Gastrocnemius medialis (tissue), 4 donors: ENCODE data around the gene DGCR8. TPM values are rescaled to one million over a fixed set of nuclear protein-coding genes. Genes with fewer than 3 reads are reported as not detected.

Experiments used
- ATAC-seq, 2 donors: fragments of 150-250 bp; one replicate each; pipeline ENCODE4 v1.9.1; 2016
- DNase-seq, 2 donors: peaks; one replicate each; pipeline ENCODE4 v3.0.0-alpha.2; 2019
- H3K27ac ChIP-seq, 4 donors: fragments of 200-600 bp; sonication (generic); 1 replicate in 1 of 4; 2 replicates in 3 of 4; pipeline ENCODE4 v1.5.1; 2016 to 2018; ENCODE audit warnings: mild to moderate bottlenecking in 2 of 4, moderate library complexity in 1 of 4
- H3K27me3 ChIP-seq, 3 donors: fragments of 200-600 bp; sonication (generic) in 2 of 3; 1 replicate in 1 of 3; 2 replicates in 2 of 3; pipeline versions ENCODE4 v1.5.1 to v1.6.0; 2016 to 2019; ENCODE audit warnings: mild to moderate bottlenecking in 1 of 3, moderate library complexity in 1 of 3
- H3K36me3 ChIP-seq, 2 donors: fragments of 200-600 bp; sonication (generic) in 1 of 2; one replicate each; pipeline ENCODE4 v1.5.1; 2017 to 2018
- H3K4me1 ChIP-seq, 2 donors: fragments of 200-600 bp; sonication (generic) in 1 of 2; one replicate each; pipeline ENCODE4 v1.5.1; 2016 to 2017; ENCODE audit warnings: mild to moderate bottlenecking in 2 of 2
- H3K4me3 ChIP-seq, 4 donors: fragments of 200-600 bp; sonication (generic) in 3 of 4; 1 replicate in 1 of 4; 2 replicates in 3 of 4; pipeline ENCODE4 v1.5.1; 2016 to 2019; ENCODE audit warnings: mild to moderate bottlenecking in 2 of 4
- H3K9me3 ChIP-seq, 3 donors: fragments of 200-600 bp; sonication (generic) in 2 of 3; 1 replicate in 1 of 3; 2 replicates in 2 of 3; pipeline ENCODE4 v1.5.1; 2016 to 2019
- POLR2A ChIP-seq, 2 donors: fragments of 450-650 bp; IDR thresholded peaks; one replicate each; pipeline ENCODE4 v1.6.1; 2017; ENCODE audit warnings: antibody characterized with exemption in 2 of 2, mild to moderate bottlenecking in 2 of 2, moderate library complexity in 2 of 2
- in situ Hi-C, 4 donors: fragments of 200-750 bp; cut with MboI; loops; one replicate each; pipeline versions ENCODE4 v1.15.0 to v1.8.0; 2017; ENCODE audit warnings: low sequenced_read_pairs in 4 of 4
- intact Hi-C: fragments of 100-400 bp; cut with DNase I; formaldehyde crosslinking; loops from one replicate; pipeline ENCODE4 v1.15.1; 2023; ENCODE audit warnings: low total_unique reads
- total RNA-seq, 4 donors: library from RNA; depleted of rRNA; stranded (reverse); fragments of >200 nt; gene quantifications; one replicate each; pipeline versions ENCODE4 v1.1.0 to v1.2.3, GENCODE V29; 2016
- TF ChIP-seq, protein P1 (sequence below), 5 experiments: fragments of 450-650 bp in 3 of 5; fragments of 200-600 bp in 2 of 5; sonication (generic) in 2 of 5; IDR thresholded peaks in 4 of 5; conservative IDR thresholded peaks in 1 of 5; 1 replicate in 4 of 5; 2 replicates in 1 of 5; pipeline ENCODE4 v1.5.1; 2016 to 2019; ENCODE audit warnings: antibody characterized with exemption in 5 of 5, mild to moderate bottlenecking in 3 of 5, moderate library complexity in 3 of 5

Gene DGCR8
- total RNA-seq, 4 donors from 2014 or later, result 5.2 to 16.5 (median 11.2) TPM

DNA sequence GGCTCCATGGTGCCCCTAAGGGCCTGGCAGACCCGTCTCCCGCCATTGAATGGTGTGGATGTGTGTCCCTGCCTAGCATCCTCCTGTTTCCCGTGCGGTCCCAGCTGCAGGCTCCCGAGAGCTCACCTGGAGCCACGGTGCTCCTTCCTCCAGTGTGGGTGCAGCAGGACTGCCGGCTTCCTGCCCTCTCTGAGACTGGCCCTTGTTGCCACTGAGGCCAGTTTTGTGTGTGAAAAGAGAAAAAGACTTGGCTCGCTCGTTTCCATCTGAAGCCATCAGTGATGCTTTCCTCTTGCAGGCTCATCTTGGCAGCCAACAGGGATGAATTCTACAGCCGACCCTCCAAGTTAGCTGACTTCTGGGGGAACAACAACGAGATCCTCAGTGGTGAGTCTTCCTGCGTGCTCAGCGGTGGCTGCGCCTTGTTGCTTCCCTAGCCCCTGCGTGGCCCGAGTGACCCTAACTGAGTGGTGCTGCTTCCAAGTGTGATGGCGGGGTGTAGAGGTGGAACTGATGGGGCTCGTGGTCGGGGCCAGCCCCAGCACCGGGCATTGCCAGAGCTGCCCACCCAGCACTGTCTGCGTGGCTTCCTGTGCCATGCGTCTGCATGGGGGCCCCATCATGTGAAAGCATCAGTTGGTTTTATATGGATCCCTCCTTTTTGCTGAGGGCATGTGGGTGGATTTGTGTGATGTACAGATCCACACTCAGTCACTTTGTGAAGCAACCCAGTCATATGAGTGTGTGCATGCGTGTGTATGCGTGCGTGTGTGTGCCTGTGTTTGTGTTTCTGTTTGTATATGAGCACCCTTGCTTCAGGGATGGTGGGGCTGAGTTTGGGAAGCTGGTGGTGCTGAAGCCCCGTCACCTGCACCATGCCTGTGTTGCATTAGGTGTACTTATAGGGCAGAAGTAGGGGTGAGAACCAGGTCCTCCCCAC is 36.7 kb upstream of the DGCR8 start:
- Histone ChIP-seq H3K27ac (no peak overlapping the region), H3K4me3 (no peak overlapping the region), H3K36me3 (peaks cover 0 to 45% of the 10 kb centered on the region in 2 donors), H3K4me1 (no peaks in the 10 kb centered on the region), H3K9me3 (no peaks in the 10 kb centered on the region), H3K27me3 (no peaks in the 10 kb centered on the region)
- intact Hi-C loops, result no loop called here
- DNase-seq, result no peak
- in situ Hi-C loops, result no loop called here
- TF ChIP-seq, protein P1, sequence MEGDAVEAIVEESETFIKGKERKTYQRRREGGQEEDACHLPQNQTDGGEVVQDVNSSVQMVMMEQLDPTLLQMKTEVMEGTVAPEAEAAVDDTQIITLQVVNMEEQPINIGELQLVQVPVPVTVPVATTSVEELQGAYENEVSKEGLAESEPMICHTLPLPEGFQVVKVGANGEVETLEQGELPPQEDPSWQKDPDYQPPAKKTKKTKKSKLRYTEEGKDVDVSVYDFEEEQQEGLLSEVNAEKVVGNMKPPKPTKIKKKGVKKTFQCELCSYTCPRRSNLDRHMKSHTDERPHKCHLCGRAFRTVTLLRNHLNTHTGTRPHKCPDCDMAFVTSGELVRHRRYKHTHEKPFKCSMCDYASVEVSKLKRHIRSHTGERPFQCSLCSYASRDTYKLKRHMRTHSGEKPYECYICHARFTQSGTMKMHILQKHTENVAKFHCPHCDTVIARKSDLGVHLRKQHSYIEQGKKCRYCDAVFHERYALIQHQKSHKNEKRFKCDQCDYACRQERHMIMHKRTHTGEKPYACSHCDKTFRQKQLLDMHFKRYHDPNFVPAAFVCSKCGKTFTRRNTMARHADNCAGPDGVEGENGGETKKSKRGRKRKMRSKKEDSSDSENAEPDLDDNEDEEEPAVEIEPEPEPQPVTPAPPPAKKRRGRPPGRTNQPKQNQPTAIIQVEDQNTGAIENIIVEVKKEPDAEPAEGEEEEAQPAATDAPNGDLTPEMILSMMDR (IDR thresholded peaks at IDR 0.05 in 4 of 5, conservative IDR thresholded peaks at IDR 0.05 in 1 of 5), result no peak
- TF ChIP-seq POLR2A (IDR thresholded peaks at IDR 0.05), result no peak
- ATAC-seq, result no peak

DNA sequence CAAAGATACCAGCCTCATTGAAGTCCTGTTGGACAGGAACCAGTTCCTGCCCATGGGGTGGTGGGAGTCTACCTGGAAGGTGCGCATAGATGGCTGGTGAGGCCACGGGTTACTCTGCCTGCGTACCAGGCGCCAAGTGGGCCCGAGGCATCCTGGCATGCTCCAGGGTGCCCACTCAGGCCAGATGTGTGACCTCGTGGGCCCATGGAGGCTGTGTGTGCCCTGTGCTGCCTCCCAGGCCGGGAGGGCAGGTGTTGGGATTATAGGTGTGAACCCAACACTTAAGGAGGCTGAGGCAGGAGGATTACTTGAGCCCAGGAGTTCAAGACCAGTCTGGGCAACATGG is 36.1 kb upstream of the DGCR8 start:
- Histone ChIP-seq H3K4me1 (no peaks in the 10 kb centered on the region), H3K4me3 (no peak overlapping the region), H3K36me3 (peaks cover 0 to 39% of the 10 kb centered on the region in 2 donors), H3K27me3 (no peaks in the 10 kb centered on the region), H3K9me3 (no peaks in the 10 kb centered on the region), H3K27ac (no peak overlapping the region)
- in situ Hi-C loops, result no loop called here
- intact Hi-C loops, result no loop called here
- ATAC-seq (no peak), DNase-seq (no peak)
- TF ChIP-seq, protein P1 (IDR thresholded peaks at IDR 0.05 in 4 of 5, conservative IDR thresholded peaks at IDR 0.05 in 1 of 5), result no peak

DNA sequence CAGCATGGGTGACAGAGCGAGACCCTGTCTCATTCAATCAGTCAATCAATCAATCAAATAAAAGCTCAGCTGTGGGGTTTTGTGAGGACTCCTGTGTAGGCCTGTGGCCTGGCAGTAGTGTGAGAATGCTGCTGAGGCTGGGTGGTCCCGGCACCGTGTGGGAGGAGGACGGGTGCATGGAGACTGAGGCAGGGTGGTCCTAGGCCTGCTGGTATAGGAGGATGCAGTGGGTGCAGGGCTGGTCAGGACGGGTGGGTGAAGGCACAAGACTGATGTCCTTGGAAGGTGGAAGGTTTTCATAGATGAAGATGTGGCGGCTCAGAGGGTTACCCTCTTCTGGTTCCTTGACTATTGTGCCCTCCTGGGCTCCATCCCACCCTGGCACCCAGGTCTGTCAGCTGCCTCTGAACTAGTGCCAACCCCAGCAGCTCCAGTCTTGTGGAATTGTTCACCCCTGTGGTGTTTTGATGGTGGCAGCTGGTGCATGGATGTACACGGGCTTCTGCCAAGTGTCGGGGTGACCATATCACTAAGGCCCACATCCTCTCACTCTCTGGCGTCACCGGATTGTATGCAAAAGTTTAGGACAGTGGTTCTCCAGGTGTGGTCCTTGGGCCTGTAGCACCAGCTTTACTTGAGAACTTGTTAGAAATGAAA is 35.4 kb upstream of the DGCR8 start:
- H3K27me3 ChIP-seq, result no peaks in the 10 kb centered on the region
- H3K4me1 ChIP-seq, result no peaks in the 10 kb centered on the region
- no peak overlapping the region for H3K27ac ChIP-seq
- ATAC-seq, result no peak
- in situ Hi-C loops, result no loop called here
- no peaks in the 10 kb centered on the region for H3K9me3 ChIP-seq
- DNase-seq, result no peak
- no peak for TF ChIP-seq POLR2A (IDR thresholded peaks at IDR 0.05)
- TF ChIP-seq, protein P1 (IDR thresholded peaks at IDR 0.05 in 4 of 5, conservative IDR thresholded peaks at IDR 0.05 in 1 of 5), result no peak
- peaks cover 0 to 38% of the 10 kb centered on the region in 2 donors for H3K36me3 ChIP-seq
- intact Hi-C loops, result no loop called here
- no peak overlapping the region for H3K4me3 ChIP-seq

DNA sequence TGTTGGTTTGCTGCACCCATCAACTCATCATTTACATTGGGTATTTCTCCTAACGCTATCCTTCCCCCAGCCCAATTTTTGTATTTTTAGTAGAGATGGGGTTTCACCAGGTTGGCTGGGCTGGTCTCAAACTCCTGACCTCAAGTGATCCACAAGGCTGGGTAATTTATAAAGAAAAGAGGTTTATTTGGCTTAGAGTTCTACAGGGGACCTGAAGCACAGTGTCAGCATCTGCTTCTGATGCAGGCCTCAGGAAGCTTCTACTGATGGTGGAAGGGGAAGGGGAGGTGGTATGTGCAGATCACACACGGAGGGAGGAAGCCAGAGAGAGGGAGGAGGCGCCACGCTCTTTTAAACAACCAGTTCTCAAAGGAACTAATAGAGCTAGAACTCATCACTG is 33.3 kb upstream of the DGCR8 start:
- no peak for ATAC-seq
- no peak overlapping the region for H3K4me3 ChIP-seq
- in situ Hi-C loops, result no loop called here
- H3K27ac ChIP-seq, result no peak overlapping the region
- no peaks in the 10 kb centered on the region for H3K27me3 ChIP-seq
- H3K4me1 ChIP-seq, result no peaks in the 10 kb centered on the region
- no peak for TF ChIP-seq POLR2A (IDR thresholded peaks at IDR 0.05)
- TF ChIP-seq, protein P1 (IDR thresholded peaks at IDR 0.05 in 4 of 5, conservative IDR thresholded peaks at IDR 0.05 in 1 of 5), result no peak
- intact Hi-C loops, result no loop called here
- DNase-seq, result no peak
- no peaks in the 10 kb centered on the region for H3K9me3 ChIP-seq
- H3K36me3 ChIP-seq, result peaks cover 0 to 30% of the 10 kb centered on the region in 2 donors
